Thyroid gland (tissue), 4 donors: ENCODE measurements around the gene PRKAR2B.

Experiments
- POLR2A ChIP-seq, 2 donors: fragments of 450-650 bp; IDR thresholded peaks; one replicate each; pipeline ENCODE4 v1.6.1; 2017; ENCODE audit warnings: antibody characterized with exemption in 2 of 2, mild to moderate bottlenecking in 2 of 2, moderate library complexity in 1 of 2
- TF ChIP-seq, protein P1 (sequence below), 6 experiments: fragments of 200-600 bp in 3 of 6; fragments of 450-650 bp in 3 of 6; sonication (generic) in 3 of 6; IDR thresholded peaks; one replicate each; pipeline ENCODE4 v1.5.1; 2016 to 2019; ENCODE audit warnings: antibody characterized with exemption in 6 of 6, mild to moderate bottlenecking in 2 of 6, inconsistent platforms in 1 of 6, moderate library complexity in 1 of 6

- TF ChIP-seq, protein P1, sequence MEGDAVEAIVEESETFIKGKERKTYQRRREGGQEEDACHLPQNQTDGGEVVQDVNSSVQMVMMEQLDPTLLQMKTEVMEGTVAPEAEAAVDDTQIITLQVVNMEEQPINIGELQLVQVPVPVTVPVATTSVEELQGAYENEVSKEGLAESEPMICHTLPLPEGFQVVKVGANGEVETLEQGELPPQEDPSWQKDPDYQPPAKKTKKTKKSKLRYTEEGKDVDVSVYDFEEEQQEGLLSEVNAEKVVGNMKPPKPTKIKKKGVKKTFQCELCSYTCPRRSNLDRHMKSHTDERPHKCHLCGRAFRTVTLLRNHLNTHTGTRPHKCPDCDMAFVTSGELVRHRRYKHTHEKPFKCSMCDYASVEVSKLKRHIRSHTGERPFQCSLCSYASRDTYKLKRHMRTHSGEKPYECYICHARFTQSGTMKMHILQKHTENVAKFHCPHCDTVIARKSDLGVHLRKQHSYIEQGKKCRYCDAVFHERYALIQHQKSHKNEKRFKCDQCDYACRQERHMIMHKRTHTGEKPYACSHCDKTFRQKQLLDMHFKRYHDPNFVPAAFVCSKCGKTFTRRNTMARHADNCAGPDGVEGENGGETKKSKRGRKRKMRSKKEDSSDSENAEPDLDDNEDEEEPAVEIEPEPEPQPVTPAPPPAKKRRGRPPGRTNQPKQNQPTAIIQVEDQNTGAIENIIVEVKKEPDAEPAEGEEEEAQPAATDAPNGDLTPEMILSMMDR (IDR thresholded peaks at IDR 0.05) = no peak
- no peak for TF ChIP-seq POLR2A (IDR thresholded peaks at IDR 0.05)
Measured at GRCh38 chr7:107072133-107072532, 27.6 kb downstream of the PRKAR2B start.
